Stomach (tissue), 9 donors: ENCODE results near the gene RCOR1. TPM values are rescaled to one million over a fixed set of nuclear protein-coding genes. Genes with fewer than 3 reads are reported as not detected.

ENCODE experiments used
- DNase-seq, 2 donors: peaks; one replicate each; pipeline versions ENCODE4 v3.0.0 to v3.0.0-alpha.2; 2013 to 2019
- H3K27ac ChIP-seq, 5 donors: fragments of 200-600 bp in 4 of 5; sonication (generic) in 4 of 5; one replicate each; pipeline ENCODE4 v1.5.1; 2013 to 2019; ENCODE audit warnings: mild to moderate bottlenecking in 1 of 5, moderate library complexity in 1 of 5
- H3K27me3 ChIP-seq, 3 donors: fragments of 200-600 bp; sonication (generic); one replicate each; pipeline ENCODE4 v1.5.1; 2017 to 2019; ENCODE audit warnings: mixed run types in 1 of 3
- H3K36me3 ChIP-seq, 4 donors: fragments of 200-600 bp; sonication (generic); 1 replicate in 3 of 4; 2 replicates in 1 of 4; pipeline ENCODE4 v1.5.1; 2016 to 2019
- H3K4me1 ChIP-seq, 4 donors: fragments of 200-600 bp; sonication (generic); one replicate each; pipeline ENCODE4 v1.5.1; 2016 to 2019
- H3K4me3 ChIP-seq, 4 donors: fragments of 200-600 bp; sonication (generic) in 3 of 4; one replicate each; pipeline ENCODE4 v1.5.1; 2016 to 2019; ENCODE audit warnings: mild to moderate bottlenecking in 1 of 4
- H3K9me3 ChIP-seq, 4 donors: fragments of 200-600 bp; sonication (generic); one replicate each; pipeline ENCODE4 v1.5.1; 2016 to 2019
- EP300 ChIP-seq: sonication (generic); formaldehyde crosslinking; IDR thresholded peaks from one replicate; pipeline ENCODE4 v1.6.1; 2017; ENCODE audit warnings: antibody characterized with exemption
- POLR2A ChIP-seq, 4 donors: fragments of 450-650 bp; IDR thresholded peaks; one replicate each; pipeline ENCODE4 v1.6.1; 2016; ENCODE audit warnings: antibody characterized with exemption in 4 of 4, control low read depth in 2 of 4, mild to moderate bottlenecking in 1 of 4, moderate library complexity in 1 of 4
- POLR2AphosphoS5 ChIP-seq, 3 donors: sonication (generic); formaldehyde crosslinking; IDR thresholded peaks; one replicate each; pipeline ENCODE4 v1.6.1; 2016; ENCODE audit warnings: antibody characterized with exemption in 3 of 3
- WGBS, 5 donors: extraction: QIAGEN DNeasy Blood & Tissue Kit in 3 of 5; methylation state at CpG; one replicate each; pipeline versions ENCODE4 v1.1.5 to v1.1.7; 2013 to 2018; 5-methylcytosine and 5-hydroxymethylcytosine counted together
- intact Hi-C: fragments of 100-400 bp; cut with DNase I; formaldehyde crosslinking; loops from one replicate; pipeline ENCODE4 v1.15.1; 2023; ENCODE audit warnings: low total_unique reads
- polyA plus RNA-seq, 3 donors: library from polyadenylated mRNA; stranded (reverse); fragments of 200-250 nt; gene quantifications; one replicate each; pipeline ENCODE4 v1.2.3, GENCODE V29; 2013
- total RNA-seq, 5 donors: library from RNA; depleted of rRNA; stranded (reverse); fragments of >200 nt; gene quantifications; one replicate each; pipeline versions ENCODE4 v1.1.0 to v1.2.3, GENCODE V29; 2014 to 2016
- TF ChIP-seq, protein P1 (sequence below), 7 experiments: fragments of 450-650 bp in 4 of 7; fragments of 200-600 bp in 3 of 7; sonication (generic) in 3 of 7; IDR thresholded peaks; one replicate each; pipeline ENCODE4 v1.5.1; 2016 to 2019; ENCODE audit warnings: antibody characterized with exemption in 7 of 7, control low read depth in 2 of 7, mild to moderate bottlenecking in 1 of 7
- donor health status: healthy with polysubstance abuse.
- donor health status: Bipolar disorder and iron deficiency.
- donor health status: healthy.

RCOR1 gene
- total and polyA plus RNA-seq, 8 donors = 4.9 to 60.7 (median 8.3) TPM

DNA sequence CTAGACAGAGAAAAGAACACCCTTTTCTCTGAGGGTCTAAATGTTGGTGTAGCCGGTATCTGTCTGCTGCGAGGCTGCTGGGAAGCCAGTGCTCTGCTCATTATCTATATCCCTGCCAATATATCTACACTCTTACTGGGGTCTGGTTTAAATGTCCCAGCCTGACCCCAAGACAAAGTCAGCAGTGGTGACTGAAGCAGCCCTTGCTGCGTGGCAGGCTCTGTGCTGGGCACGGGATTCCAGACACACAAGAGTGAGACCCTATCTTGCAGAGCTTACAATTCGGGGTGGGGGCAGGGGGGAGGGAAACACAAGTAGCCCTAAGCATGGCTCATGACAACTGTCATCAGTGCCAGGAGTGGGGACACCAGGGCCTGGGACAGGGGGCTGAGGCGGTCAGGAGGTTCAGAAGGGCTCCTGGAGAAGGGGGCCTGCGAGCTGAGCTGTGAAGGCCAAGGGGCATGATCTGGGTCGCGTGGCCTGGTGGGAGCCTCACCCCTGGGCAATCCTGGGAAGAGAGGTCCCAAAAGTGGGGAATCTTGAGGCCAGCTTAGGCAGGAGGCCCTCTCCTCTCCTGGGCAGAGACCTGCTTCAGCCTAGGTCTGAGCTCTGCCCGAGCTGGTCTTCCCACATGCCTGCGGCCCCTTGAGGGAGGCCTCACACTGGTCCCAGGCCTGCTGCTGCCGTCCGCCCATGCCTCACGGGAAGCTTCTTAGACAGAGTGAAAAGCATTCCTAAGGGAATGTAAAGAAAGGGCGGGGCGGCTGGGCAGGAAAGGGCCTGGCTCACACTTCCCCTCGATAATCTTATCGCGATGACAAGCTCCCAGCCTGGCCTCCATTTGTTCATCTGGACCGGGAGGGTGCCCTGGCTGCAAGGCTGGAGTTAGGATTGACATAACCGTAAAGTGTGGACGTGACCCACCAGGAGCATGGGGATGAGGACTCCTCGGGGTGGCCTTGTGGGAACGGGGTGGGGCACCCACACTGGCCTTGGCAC lies 7.3 kb upstream of the RCOR1 start:
- Histone ChIP-seq H3K27me3 (no peaks in the 10 kb centered on the region), H3K27ac (peak overlapping the region in 3 of 5 donors; percentile 49 to 70 (median 52)), H3K9me3 (no peaks in the 10 kb centered on the region), H3K4me1 (peaks cover 5 to 11% (median 9%) of the 10 kb centered on the region in 4 donors), H3K36me3 (no peaks in the 10 kb centered on the region), H3K4me3 (no peak overlapping the region)
- 49 to 72% (median 57%) methylated on average over 24 of the region's 24 CpGs for WGBS, 5 donors
- intact Hi-C loops = no loop called here
- peak; percentile 61 to 91 for DNase-seq
- peak in 1 of 3 donors; percentile 16 for TF ChIP-seq POLR2AphosphoS5 (IDR thresholded peaks at IDR 0.05)
- TF ChIP-seq, protein P1, sequence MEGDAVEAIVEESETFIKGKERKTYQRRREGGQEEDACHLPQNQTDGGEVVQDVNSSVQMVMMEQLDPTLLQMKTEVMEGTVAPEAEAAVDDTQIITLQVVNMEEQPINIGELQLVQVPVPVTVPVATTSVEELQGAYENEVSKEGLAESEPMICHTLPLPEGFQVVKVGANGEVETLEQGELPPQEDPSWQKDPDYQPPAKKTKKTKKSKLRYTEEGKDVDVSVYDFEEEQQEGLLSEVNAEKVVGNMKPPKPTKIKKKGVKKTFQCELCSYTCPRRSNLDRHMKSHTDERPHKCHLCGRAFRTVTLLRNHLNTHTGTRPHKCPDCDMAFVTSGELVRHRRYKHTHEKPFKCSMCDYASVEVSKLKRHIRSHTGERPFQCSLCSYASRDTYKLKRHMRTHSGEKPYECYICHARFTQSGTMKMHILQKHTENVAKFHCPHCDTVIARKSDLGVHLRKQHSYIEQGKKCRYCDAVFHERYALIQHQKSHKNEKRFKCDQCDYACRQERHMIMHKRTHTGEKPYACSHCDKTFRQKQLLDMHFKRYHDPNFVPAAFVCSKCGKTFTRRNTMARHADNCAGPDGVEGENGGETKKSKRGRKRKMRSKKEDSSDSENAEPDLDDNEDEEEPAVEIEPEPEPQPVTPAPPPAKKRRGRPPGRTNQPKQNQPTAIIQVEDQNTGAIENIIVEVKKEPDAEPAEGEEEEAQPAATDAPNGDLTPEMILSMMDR (IDR thresholded peaks at IDR 0.05) = no peak

- Histone ChIP-seq H3K9me3 (no peaks in the 10 kb centered on the region), H3K4me1 (peaks cover 13 to 23% (median 18%) of the 10 kb centered on the region in 4 donors), H3K4me3 (no peak overlapping the region), H3K27me3 (no peaks in the 10 kb centered on the region), H3K36me3 (no peaks in the 10 kb centered on the region), H3K27ac (no peak overlapping the region)
- intact Hi-C loops = no loop called here
- WGBS, 5 donors = 82 to 90% (median 85%) methylated on average over 5 of the region's 5 CpGs
- peak in 1 of 2 donors; percentile 48 for DNase-seq
- TF ChIP-seq POLR2A (IDR thresholded peaks at IDR 0.05) = no peak
- TF ChIP-seq POLR2AphosphoS5 (IDR thresholded peaks at IDR 0.05) = no peak
- TF ChIP-seq, protein P1 (IDR thresholded peaks at IDR 0.05) = no peak
- TF ChIP-seq EP300 = no peak
Measured at GRCh38 chr14:102586420-102587104, 5.9 kb upstream of the RCOR1 start.

GRCh38 chr14:102588821-102589220 lies 3.6 kb upstream of the RCOR1 start:
- Histone ChIP-seq H3K36me3 (no peaks in the 10 kb centered on the region), H3K27ac (no peak overlapping the region), H3K4me1 (peaks cover 18 to 29% (median 21%) of the 10 kb centered on the region in 4 donors), H3K4me3 (no peak overlapping the region), H3K9me3 (no peaks in the 10 kb centered on the region), H3K27me3 (no peaks in the 10 kb centered on the region)
- DNase-seq = no peak
- TF ChIP-seq POLR2A (IDR thresholded peaks at IDR 0.05) (no peak), EP300 (no peak), POLR2AphosphoS5 (IDR thresholded peaks at IDR 0.05) (no peak)
- TF ChIP-seq, protein P1 (IDR thresholded peaks at IDR 0.05) = no peak
- WGBS, 5 donors = 60 to 74% (median 69%) methylated on average over 3 of the region's 3 CpGs
- intact Hi-C loops = no loop called here

DNA sequence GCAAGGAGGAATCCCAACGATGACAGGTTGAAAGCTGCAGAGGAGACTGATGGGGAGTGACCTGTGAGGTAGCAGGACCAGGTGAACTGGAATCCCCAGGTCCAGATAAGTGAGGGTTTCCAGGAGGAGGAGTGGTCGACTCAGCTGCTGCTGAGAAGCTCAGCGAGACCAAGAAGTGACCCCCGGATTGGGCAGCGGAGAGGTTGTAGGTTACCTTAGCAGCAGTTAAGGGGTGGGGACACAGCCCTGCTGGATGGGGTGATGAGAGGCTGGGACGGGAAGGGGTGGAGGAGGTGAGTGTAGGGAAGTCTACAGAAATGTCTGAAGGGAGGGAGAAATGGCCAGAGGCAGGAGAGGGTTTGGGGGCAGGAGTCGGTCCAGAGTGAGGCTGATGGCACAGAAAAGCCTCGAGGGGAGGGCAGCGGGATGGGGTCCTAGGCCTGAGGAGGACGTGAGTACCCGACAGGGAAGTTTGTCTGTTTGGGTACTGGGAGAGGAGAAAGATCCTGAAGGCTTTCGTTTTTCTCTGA lies 2.6 kb upstream of the RCOR1 start:
- intact Hi-C loops = no loop called here
- no peaks in the 10 kb centered on the region for H3K9me3 ChIP-seq
- 60 to 69% (median 63%) methylated on average over 12 of the region's 12 CpGs for WGBS, 5 donors
- H3K36me3 ChIP-seq = no peaks in the 10 kb centered on the region
- no peak overlapping the region for H3K4me3 ChIP-seq
- H3K27me3 ChIP-seq = no peaks in the 10 kb centered on the region
- TF ChIP-seq, protein P1 (IDR thresholded peaks at IDR 0.05) = no peak
- TF ChIP-seq EP300 (no peak), POLR2AphosphoS5 (IDR thresholded peaks at IDR 0.05) (no peak)
- H3K27ac ChIP-seq = no peak overlapping the region
- peak in 1 of 2 donors; percentile 35 for DNase-seq
- H3K4me1 ChIP-seq = peaks cover 26 to 39% (median 30%) of the 10 kb centered on the region in 4 donors
